Neuronal stem cell (in vitro differentiated cells): ENCODE data around the gene HELLS.

Source experiments
- DNase-seq: peaks from one replicate; pipeline ENCODE4 v3.0.0-alpha.2; 2013; ENCODE audit warnings: low spot score
- H2AFZ ChIP-seq: one replicate; pipeline ENCODE4 v1.6.1; 2013; ENCODE audit warnings: mild to moderate bottlenecking, low read length, inconsistent platforms
- H2AK5ac ChIP-seq: 2 replicates; pipeline ENCODE4 v1.6.1; 2013; ENCODE audit warnings: low read depth, mild to moderate bottlenecking, inconsistent platforms, low read length, moderate library complexity, mixed read lengths
- H2BK120ac ChIP-seq: 2 replicates; pipeline ENCODE4 v1.6.1; 2013; ENCODE audit warnings: low read depth, mild to moderate bottlenecking, inconsistent platforms, low read length, moderate library complexity, mixed read lengths
- H2BK12ac ChIP-seq: one replicate; pipeline ENCODE4 v1.6.1; 2013; ENCODE audit warnings: low read length, inconsistent platforms
- H2BK15ac ChIP-seq: 2 replicates; pipeline ENCODE4 v1.6.1; 2013; ENCODE audit warnings: mild to moderate bottlenecking, low read length, inconsistent platforms, mixed read lengths
- H2BK5ac ChIP-seq: one replicate; pipeline ENCODE4 v1.6.1; 2013; ENCODE audit warnings: inconsistent platforms, mild to moderate bottlenecking, low read length, moderate library complexity
- H3K14ac ChIP-seq: one replicate; pipeline ENCODE4 v1.6.1; 2013; ENCODE audit warnings: low read length, inconsistent platforms
- H3K18ac ChIP-seq: 2 replicates; pipeline ENCODE4 v1.6.1; 2013; ENCODE audit warnings: low read length, inconsistent platforms
- H3K23ac ChIP-seq: 2 replicates; pipeline ENCODE4 v1.6.1; 2013; ENCODE audit warnings: low read depth, mild to moderate bottlenecking, mixed read lengths, low read length, inconsistent platforms; ENCODE audit not compliant: poor library complexity
- H3K27ac ChIP-seq: replicated peaks from 3 replicates; pipeline ENCODE4 v1.5.1; 2013; ENCODE audit warnings: low read length, inconsistent platforms
- H3K27me3 ChIP-seq, 3 experiments: 2 replicates each; pipeline ENCODE4 v1.6.1; 2013; ENCODE audit warnings: low read length in 3 of 3, mild to moderate bottlenecking in 2 of 3, inconsistent platforms in 1 of 3, low read depth in 1 of 3, mixed read lengths in 1 of 3, moderate library complexity in 1 of 3; ENCODE audit not compliant: control insufficient read depth in 3 of 3, insufficient read depth in 3 of 3
- H3K36me3 ChIP-seq, 2 donors: replicated peaks in 1 of 2; 2 replicates each; pipeline ENCODE4 v1.6.1; 2013; ENCODE audit warnings: low read length in 2 of 2; ENCODE audit not compliant: control insufficient read depth in 2 of 2, insufficient read depth in 2 of 2
- H3K4ac ChIP-seq: 2 replicates; pipeline ENCODE4 v1.6.1; 2013; ENCODE audit warnings: inconsistent platforms, mild to moderate bottlenecking, low read length, moderate library complexity
- H3K4me1 ChIP-seq, 2 donors: 1 replicate in 1 of 2; 2 replicates in 1 of 2; pipeline ENCODE4 v1.6.1; 2013; ENCODE audit warnings: low read length in 2 of 2, low read depth in 1 of 2; ENCODE audit not compliant: control insufficient read depth in 2 of 2, insufficient read depth in 1 of 2
- H3K4me2 ChIP-seq: one replicate; pipeline ENCODE4 v1.6.1; 2013; ENCODE audit warnings: mild to moderate bottlenecking, low read length, inconsistent platforms; ENCODE audit not compliant: insufficient read depth, poor library complexity, severe bottlenecking
- H3K4me3 ChIP-seq, 2 donors: 2 replicates each; pipeline ENCODE4 v1.5.1; 2013; ENCODE audit warnings: low read length in 2 of 2, mild to moderate bottlenecking in 2 of 2, inconsistent platforms in 1 of 2, moderate library complexity in 1 of 2
- H3K79me1 ChIP-seq: one replicate; pipeline ENCODE4 v1.6.1; 2013; ENCODE audit warnings: low read depth, mild to moderate bottlenecking, inconsistent platforms, low read length, moderate library complexity
- H3K9ac ChIP-seq: one replicate; pipeline ENCODE4 v1.6.1; 2013; ENCODE audit warnings: mild to moderate bottlenecking, low read depth, low read length, inconsistent platforms; ENCODE audit not compliant: poor library complexity
- H3K9me3 ChIP-seq, 2 donors: replicated peaks in 1 of 2; 2 replicates each; pipeline versions ENCODE3 to v1.6.1; 2013; ENCODE audit warnings: low read length in 2 of 2, mild to moderate bottlenecking in 2 of 2, inconsistent platforms in 1 of 2, low read depth in 1 of 2, mixed read lengths in 1 of 2, moderate library complexity in 1 of 2; ENCODE audit not compliant: control insufficient read depth in 2 of 2, insufficient read depth in 1 of 2
- H4K8ac ChIP-seq: one replicate; pipeline ENCODE4 v1.6.1; 2013; ENCODE audit warnings: low read depth, mild to moderate bottlenecking, inconsistent platforms, low read length, moderate library complexity
- H4K91ac ChIP-seq: one replicate; pipeline ENCODE4 v1.6.1; 2013; ENCODE audit warnings: low read length, low read depth, mild to moderate bottlenecking, inconsistent platforms; ENCODE audit not compliant: poor library complexity
- WGBS, 2 donors: extraction: QIAGEN DNeasy Blood & Tissue Kit; methylation state at CpG; one replicate each; pipeline ENCODE4 v1.1.7; 2013; ENCODE audit warnings: missing lambda C conversion rate in 2 of 2, mixed read lengths in 1 of 2; ENCODE audit not compliant: insufficient read length in 2 of 2, insufficient replicate concordance in 1 of 2; ENCODE audit errors: extremely low coverage in 2 of 2; 5-methylcytosine and 5-hydroxymethylcytosine counted together

Gene HELLS

DNA sequence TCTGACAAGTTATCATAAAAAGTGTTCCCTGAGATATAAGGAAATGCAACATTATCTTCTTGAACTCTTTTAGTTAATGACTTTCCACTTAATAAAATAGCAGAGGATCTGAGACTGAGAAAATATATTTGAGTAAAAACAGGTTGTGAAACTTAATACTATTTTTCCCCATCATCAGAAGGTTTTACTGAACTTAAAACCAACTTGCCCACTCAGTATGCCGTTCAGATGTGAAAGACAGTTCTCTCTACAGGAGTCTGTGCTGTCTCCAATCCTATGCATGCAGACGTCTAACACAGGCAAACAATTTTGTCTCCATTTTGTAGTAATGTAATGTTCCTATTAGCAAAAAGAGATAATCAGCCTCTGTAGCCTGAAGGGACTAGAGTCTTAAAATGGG lies 99.7 kb downstream of the HELLS start:
- Histone ChIP-seq H2AFZ (no peak overlapping the region), H3K36me3 (no peaks in the 10 kb centered on the region), H3K27ac (no peak overlapping the region), H3K18ac (no peak overlapping the region), H4K8ac (no peak overlapping the region), H3K4ac (no peak overlapping the region), H4K91ac (no peak overlapping the region), H3K14ac (no peak overlapping the region), H2BK12ac (no peak overlapping the region), H3K9me3 (no peaks in the 10 kb centered on the region), H3K27me3 (peaks cover 0 to 1% (median 0%) of the 10 kb centered on the region in 3 experiments), H3K9ac (no peak overlapping the region), H3K4me1 (no peaks in the 10 kb centered on the region), H3K4me2 (no peak overlapping the region), H2BK120ac (no peak overlapping the region), H3K23ac (no peak overlapping the region), H2BK15ac (no peak overlapping the region), H2BK5ac (no peak overlapping the region), H3K79me1 (no peaks in the 10 kb centered on the region), H2AK5ac (no peak overlapping the region), H3K4me3 (no peak overlapping the region)
- DNase-seq: no peak
- no CpG with 5 or more reads among the region's 2 CpGs for WGBS, 2 donors
